ENCODE results near the gene FNDC3B.

- no peak for TF ChIP-seq CTCF (IDR thresholded peaks at IDR 0.05)
- no peak for TF ChIP-seq EZH2 (IDR thresholded peaks at IDR 0.05)
Measured at GRCh38 chr3:172040981-172041963, 1.9 kb downstream of the FNDC3B start.

Data from neural progenitor cell (in vitro differentiated cells).